Stimulated activated CD4-positive, alpha-beta T cell treated with anti-CD3 and anti-CD28 coated beads, TNF-alpha, amount 100 ng/mL, for 24 hours (primary cell): ENCODE data around the gene MRFAP1L1.
A peak's percentile ranks its signal among the peaks of the same experiment; 100 is the strongest.
"Not testable (repeated sequence)": the region's sequence is repeated elsewhere in the genome, so short reads cannot be mapped to it uniquely, and the experiment has no call there.

Source experiments
- DNase-seq, 3 experiments: peaks; one replicate each; pipeline ENCODE4 v3.0.0-alpha.2; 2020; ENCODE audit warnings: low read depth in 3 of 3

The MRFAP1L1 gene

GRCh38 chr4:6709230-6710114 lies at the start of gene MRFAP1L1:
Gene MRFAP1L1, minus strand, starts transcription at chr4:6709865. Its CDS starts 236 bp downstream, at chr4:6709629.
- peak; percentile 90 to 96 (median 93) for DNase-seq

GRCh38 chr4:6758728-6759127 lies 49.1 kb upstream of the MRFAP1L1 start:
- DNase-seq = no peak

- not testable (repeated sequence) for DNase-seq
Measured at GRCh38 chr4:6756345-6756744, 46.7 kb upstream of the MRFAP1L1 start.

- no peak for DNase-seq
Measured at GRCh38 chr4:6755088-6755753, 45.6 kb upstream of the MRFAP1L1 start.

- no peak for DNase-seq
Measured at GRCh38 chr4:6754481-6755087, 44.9 kb upstream of the MRFAP1L1 start.

- no peak for DNase-seq
Measured at GRCh38 chr4:6753891-6754290, 44.2 kb upstream of the MRFAP1L1 start.

GRCh38 chr4:6753103-6753560 lies 43.5 kb upstream of the MRFAP1L1 start:
- no peak for DNase-seq

GRCh38 chr4:6752486-6752829 lies 42.8 kb upstream of the MRFAP1L1 start:
- DNase-seq = no peak

- DNase-seq = no peak
Measured at GRCh38 chr4:6751611-6752485, 42.2 kb upstream of the MRFAP1L1 start.

- DNase-seq = no peak
Measured at GRCh38 chr4:6750286-6751221, 40.9 kb upstream of the MRFAP1L1 start.

GRCh38 chr4:6749340-6750171 lies 39.9 kb upstream of the MRFAP1L1 start:
- no peak for DNase-seq

GRCh38 chr4:6748286-6748685 lies 38.6 kb upstream of the MRFAP1L1 start:
- DNase-seq = no peak

- DNase-seq = no peak
Measured at GRCh38 chr4:6747294-6748051, 37.8 kb upstream of the MRFAP1L1 start.

- DNase-seq = no peak
Measured at GRCh38 chr4:6746721-6747293, 37.1 kb upstream of the MRFAP1L1 start.

- DNase-seq = no peak
Measured at GRCh38 chr4:6742989-6743388, 33.3 kb upstream of the MRFAP1L1 start.

- DNase-seq = no peak
Measured at GRCh38 chr4:6742507-6742906, 32.8 kb upstream of the MRFAP1L1 start.

- DNase-seq = no peak
Measured at GRCh38 chr4:6740347-6740746, 30.7 kb upstream of the MRFAP1L1 start.

GRCh38 chr4:6739920-6740319 lies 30.3 kb upstream of the MRFAP1L1 start:
- DNase-seq = no peak
